HUES48 (cell line): ENCODE results near the gene MICU2.

Experiments
- H3K27ac ChIP-seq: one replicate; pipeline ENCODE4 v1.7.0; 2013; ENCODE audit warnings: low read depth, low read length, inconsistent platforms
- H3K27me3 ChIP-seq: 2 replicates; pipeline ENCODE4 v1.6.1; 2013; ENCODE audit warnings: mild to moderate bottlenecking, low read length; ENCODE audit not compliant: control insufficient read depth, insufficient read depth
- H3K36me3 ChIP-seq: 2 replicates; pipeline ENCODE4 v1.6.1; 2013; ENCODE audit warnings: low read length; ENCODE audit not compliant: control insufficient read depth, insufficient read depth
- H3K4me1 ChIP-seq: 2 replicates; pipeline ENCODE4 v1.6.1; 2013; ENCODE audit warnings: mild to moderate bottlenecking, low read length; ENCODE audit not compliant: control insufficient read depth, insufficient read depth
- H3K4me3 ChIP-seq: 2 replicates; pipeline ENCODE4 v1.5.1; 2013; ENCODE audit warnings: mild to moderate bottlenecking, low read depth, low read length
- H3K9ac ChIP-seq: 2 replicates; pipeline ENCODE4 v1.6.1; 2013; ENCODE audit warnings: mild to moderate bottlenecking, low read depth, low read length, moderate library complexity
- H3K9me3 ChIP-seq: 2 replicates; pipeline ENCODE4 v1.6.1; 2013; ENCODE audit warnings: low read length; ENCODE audit not compliant: control insufficient read depth, insufficient read depth

Gene MICU2

DNA sequence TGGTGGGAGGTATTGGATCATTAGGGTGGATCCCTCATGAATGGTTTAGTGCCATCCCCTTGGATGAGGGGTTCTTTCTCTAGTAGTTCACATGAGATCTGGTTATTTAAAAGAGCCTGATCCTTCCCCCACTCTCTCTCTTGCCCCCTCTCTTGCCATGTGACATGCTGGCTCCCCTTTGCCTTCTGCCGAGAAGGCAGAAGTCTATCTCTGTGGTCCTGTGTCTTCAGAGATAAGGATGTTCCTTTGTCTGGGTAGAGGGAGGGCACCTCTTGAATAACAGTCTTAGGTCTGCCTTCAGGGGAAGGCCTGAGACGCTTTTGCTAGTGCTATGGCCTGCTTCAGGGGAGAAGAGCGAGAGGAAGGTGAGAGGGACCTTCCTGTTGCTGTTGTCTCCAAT lies 142.8 kb downstream of the MICU2 start:
- Histone ChIP-seq H3K9ac (no peak overlapping the region), H3K4me1 (peaks cover 16% of the 10 kb centered on the region), H3K27me3 (no peaks in the 10 kb centered on the region), H3K4me3 (no peak overlapping the region), H3K27ac (no peak overlapping the region), H3K9me3 (no peaks in the 10 kb centered on the region), H3K36me3 (no peaks in the 10 kb centered on the region)

DNA sequence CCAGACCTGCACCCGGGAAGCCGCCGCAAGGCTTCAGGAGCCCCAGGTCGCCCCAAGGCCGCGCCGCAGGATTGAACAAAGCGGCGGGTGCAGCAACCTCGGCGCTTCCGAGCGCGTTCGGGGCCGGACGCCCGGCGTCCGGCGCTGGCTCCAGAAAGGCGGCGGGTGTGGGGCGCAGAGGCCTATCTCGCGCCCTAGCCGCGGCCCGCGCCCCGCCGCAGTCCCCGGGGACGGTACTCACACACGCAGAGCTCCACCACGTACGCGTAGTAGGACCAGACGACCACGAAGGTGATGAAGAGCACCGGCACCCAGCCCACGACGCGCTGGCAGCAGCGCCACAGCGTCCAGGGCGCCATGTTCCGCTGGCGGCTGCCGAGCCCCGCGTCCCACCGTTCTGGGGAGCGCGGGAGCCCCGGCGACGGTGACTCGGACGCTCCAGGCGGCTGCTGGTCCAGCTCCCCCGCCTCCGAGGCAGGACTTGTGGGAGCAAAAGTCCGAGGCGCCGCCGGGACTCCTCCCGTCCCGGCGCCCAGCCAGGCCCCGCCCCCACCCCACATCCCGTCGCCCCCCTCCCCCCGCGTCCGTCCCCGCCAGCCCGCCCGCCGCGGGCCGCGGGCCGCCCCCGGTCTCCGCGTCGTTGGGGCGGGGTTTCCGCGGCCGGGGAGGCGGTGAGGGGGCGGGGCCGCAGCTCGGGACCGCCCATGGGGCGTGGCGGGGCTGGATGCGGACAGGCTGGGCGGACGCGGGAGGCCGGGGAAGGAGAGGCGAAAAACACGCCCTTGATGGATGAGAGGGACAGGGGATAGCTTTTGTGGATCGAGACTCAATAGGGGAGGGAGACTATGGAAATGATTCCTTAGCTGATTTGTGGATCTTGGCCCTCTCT lies 144.9 kb downstream of the MICU2 start, which contains the start of gene ZDHHC20:
Gene ZDHHC20, minus strand, starts transcription at position 491 of the 889 bp plus-strand sequence. Its CDS starts 132 bp downstream, at position 359.
- H3K27ac ChIP-seq, result peak within 1 kb of the TSS; percentile 95
- H3K9ac ChIP-seq, result peak within 1 kb of the TSS; percentile 97
- no peaks in the 10 kb centered on the region for H3K27me3 ChIP-seq
- H3K4me1 ChIP-seq, result peaks cover 6% of the 10 kb centered on the region
- no peaks in the 10 kb centered on the region for H3K9me3 ChIP-seq
- H3K36me3 ChIP-seq, result no peaks in the 10 kb centered on the region
- H3K4me3 ChIP-seq, result peak within 1 kb of the TSS; percentile 100

DNA sequence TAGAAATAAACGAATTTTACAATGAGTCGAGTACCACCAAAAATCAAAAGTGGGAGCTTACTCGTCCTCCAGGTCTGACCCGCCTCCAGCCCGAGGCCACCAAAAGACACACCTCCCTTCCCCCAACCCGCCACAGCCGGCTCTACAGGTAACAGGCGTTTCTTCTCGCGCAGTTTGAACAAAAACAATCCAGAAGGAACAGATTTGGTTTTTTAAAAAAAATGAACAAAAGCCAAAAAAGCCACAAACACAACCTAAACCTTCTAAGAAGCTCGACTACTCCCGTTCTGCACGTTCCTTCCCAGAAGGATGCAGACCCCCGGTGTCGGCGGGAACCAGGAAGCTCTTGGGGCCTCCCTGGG lies 145.5 kb downstream of the MICU2 start:
- no peaks in the 10 kb centered on the region for H3K27me3 ChIP-seq
- H3K27ac ChIP-seq, result peak overlapping the region; percentile 95
- peaks cover 6% of the 10 kb centered on the region for H3K4me1 ChIP-seq
- peak overlapping the region; percentile 97 for H3K9ac ChIP-seq
- peak overlapping the region; percentile 100 for H3K4me3 ChIP-seq
- no peaks in the 10 kb centered on the region for H3K9me3 ChIP-seq
- H3K36me3 ChIP-seq, result no peaks in the 10 kb centered on the region

DNA sequence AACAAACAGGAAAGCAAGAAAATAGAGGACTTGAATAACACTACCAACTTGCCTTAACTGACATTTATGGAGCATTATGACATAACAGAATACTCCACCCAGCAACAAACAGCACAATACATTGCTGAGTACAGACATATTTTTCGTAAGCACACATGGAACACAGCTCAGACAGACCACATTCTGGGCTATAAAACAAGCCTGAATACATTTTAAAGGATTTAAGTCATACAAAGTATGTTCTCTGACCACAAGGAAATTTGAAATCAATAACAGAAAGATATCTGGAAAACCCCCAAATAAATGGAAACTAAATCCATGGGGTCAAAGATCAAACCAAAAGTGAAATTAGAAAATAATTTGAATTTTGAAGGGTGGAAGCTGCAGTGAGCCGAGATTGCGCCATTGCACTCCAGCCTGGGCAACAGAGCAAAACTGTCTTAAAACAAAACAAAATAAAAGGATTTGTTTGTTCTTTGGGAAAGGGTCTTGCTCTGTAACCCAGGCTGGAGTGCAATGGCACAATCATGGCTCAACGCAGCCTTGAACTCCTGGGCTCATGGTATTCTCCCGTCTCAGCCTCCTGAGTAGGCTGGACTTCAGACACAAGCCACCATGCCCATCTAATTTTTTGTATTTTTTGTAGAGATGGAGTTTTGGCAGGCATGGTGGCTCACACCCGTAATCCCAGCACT lies 150.4 kb downstream of the MICU2 start:
- H3K4me1 ChIP-seq, result no peaks in the 10 kb centered on the region; the same call in 1 of the 2 replicates
- H3K27me3 ChIP-seq, result no peaks in the 10 kb centered on the region
- no peak overlapping the region for H3K4me3 ChIP-seq
- H3K9me3 ChIP-seq, result peaks cover 3% of the 10 kb centered on the region; the same call in 1 of the 2 replicates
- no peak overlapping the region for H3K9ac ChIP-seq
- H3K36me3 ChIP-seq, result no peaks in the 10 kb centered on the region
- H3K27ac ChIP-seq, result no peak overlapping the region

DNA sequence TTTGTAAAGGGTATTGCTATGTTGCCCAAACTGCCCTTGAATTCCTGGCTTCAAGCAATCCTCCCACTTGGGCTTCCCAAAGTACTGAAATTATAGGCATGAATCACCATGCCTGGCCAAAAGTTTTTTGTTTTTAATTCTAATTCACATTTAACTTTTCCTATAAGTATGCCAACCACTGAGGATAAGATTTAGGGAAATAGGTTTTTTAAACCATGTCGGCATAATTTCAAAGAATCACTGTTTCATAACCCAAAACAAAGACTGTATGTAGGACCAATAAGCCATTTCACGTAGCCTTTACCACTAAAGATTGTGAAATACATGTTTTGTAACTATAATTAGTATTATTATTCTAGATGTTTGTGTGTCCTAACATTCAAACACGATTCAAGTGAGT lies 153.0 kb downstream of the MICU2 start:
- Histone ChIP-seq H3K27ac (no peak overlapping the region), H3K9me3 (peaks cover 3% of the 10 kb centered on the region), H3K9ac (no peak overlapping the region), H3K36me3 (no peaks in the 10 kb centered on the region), H3K27me3 (no peaks in the 10 kb centered on the region), H3K4me3 (no peak overlapping the region), H3K4me1 (no peaks in the 10 kb centered on the region)

DNA sequence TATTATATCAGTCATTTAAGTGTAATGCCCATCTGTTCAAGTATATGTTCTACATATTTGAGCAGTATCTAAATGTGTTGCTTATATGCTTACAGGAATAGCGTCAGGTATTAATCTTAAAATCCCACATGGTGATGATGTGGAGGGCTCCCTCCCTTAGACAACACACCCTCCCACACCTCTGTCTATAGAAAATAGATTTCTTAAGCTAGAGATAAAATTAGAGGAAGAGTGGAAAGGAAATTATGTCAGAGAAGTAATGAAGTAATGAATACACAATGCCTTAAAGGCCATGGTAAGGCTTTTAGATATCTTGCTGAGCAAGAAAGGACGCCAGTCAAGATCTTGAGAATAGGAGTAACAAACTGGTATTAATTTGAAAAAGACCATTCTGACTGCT lies 157.3 kb downstream of the MICU2 start:
- Histone ChIP-seq H3K27ac (no peak overlapping the region), H3K27me3 (no peaks in the 10 kb centered on the region), H3K4me1 (no peaks in the 10 kb centered on the region), H3K36me3 (no peaks in the 10 kb centered on the region), H3K9ac (no peak overlapping the region), H3K4me3 (no peak overlapping the region), H3K9me3 (peaks cover 3% of the 10 kb centered on the region)

DNA sequence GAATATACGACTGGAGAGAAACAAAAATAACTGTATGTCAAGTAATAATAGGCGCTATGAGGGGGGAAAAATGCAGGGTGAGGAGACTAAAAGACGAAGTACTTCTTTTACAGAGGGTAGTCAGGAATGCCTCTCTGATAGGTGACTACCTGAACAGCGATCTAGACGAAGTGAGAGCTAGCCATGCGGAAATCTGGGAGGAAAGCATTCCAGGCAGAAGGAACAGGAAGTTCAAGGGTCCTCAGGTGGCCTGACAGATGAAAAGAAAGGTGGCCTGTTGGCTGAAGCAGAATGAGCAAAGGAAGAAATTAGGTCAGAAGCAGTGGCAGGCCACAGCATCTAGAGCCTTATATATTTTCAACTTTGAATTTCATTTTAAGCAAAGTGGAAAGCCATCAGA lies 158.2 kb downstream of the MICU2 start:
- no peak overlapping the region for H3K27ac ChIP-seq
- H3K4me1 ChIP-seq, result no peaks in the 10 kb centered on the region
- H3K27me3 ChIP-seq, result no peaks in the 10 kb centered on the region
- no peaks in the 10 kb centered on the region for H3K36me3 ChIP-seq
- no peak overlapping the region for H3K4me3 ChIP-seq
- peaks cover 3% of the 10 kb centered on the region for H3K9me3 ChIP-seq
- no peak overlapping the region for H3K9ac ChIP-seq

DNA sequence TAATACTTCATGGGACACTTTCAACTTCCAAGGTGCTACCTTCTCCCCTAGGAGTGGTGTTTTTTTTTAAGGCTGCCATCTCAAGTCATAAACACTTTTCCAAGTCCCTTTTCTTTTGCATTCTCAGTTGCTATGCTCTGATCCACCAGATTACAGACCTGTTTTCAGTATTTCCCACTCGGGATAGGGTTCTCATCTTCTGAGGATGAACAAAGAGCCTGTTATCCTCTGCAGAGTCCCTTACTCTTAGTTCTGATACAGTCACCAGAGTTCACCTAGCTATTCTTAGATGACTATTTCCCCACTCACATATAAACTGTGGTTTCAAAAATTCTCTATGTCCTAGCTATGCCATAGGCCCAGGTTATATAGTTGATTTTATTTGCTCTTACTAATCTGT lies 160.8 kb downstream of the MICU2 start:
- Histone ChIP-seq H3K27me3 (no peaks in the 10 kb centered on the region), H3K9me3 (peaks cover 7% of the 10 kb centered on the region; the same call in 1 of the 2 replicates), H3K36me3 (no peaks in the 10 kb centered on the region), H3K9ac (no peak overlapping the region), H3K27ac (no peak overlapping the region), H3K4me3 (no peak overlapping the region), H3K4me1 (no peaks in the 10 kb centered on the region)
